GM12892 (cell line): ENCODE data around the gene NPR2.

Source experiments
- POLR2A ChIP-seq: IDR thresholded peaks from 2 replicates; pipeline ENCODE4 v1.6.1; 2011; ENCODE audit warnings: low read depth, low read length, control low read depth
- POLR2AphosphoS5 ChIP-seq: IDR thresholded peaks from 2 replicates; pipeline ENCODE4 v1.6.1; 2011; ENCODE audit warnings: low read depth, low read length, control low read depth

- TF ChIP-seq POLR2AphosphoS5, result no peak
- TF ChIP-seq POLR2A, result no peak
Measured at GRCh38 chr9:35806101-35806500, 14.7 kb downstream of the NPR2 start.
